ENCODE data around the gene HNRNPUL1. TPM values are rescaled to one million over a fixed set of nuclear protein-coding genes. Genes with fewer than 3 reads are reported as not detected.

Gene HNRNPUL1
- total RNA-seq, 1 donor from 2014 or later: 132 TPM

GRCh38 chr19:41350735-41351338, 86.7 kb downstream of the HNRNPUL1 start:
- H3K4me3 ChIP-seq (ENCODE audit: low read depth, low read length): peak overlapping the region; percentile 58
- DNase-seq (ENCODE audit: low read depth): no peak
- no peak for TF ChIP-seq CTCF (IDR thresholded peaks at IDR 0.05; ENCODE audit: insufficient read depth, low read length, poor library complexity, severe bottlenecking)
- H3K36me3 ChIP-seq (ENCODE audit: control insufficient read depth, insufficient read depth, low read length): peaks cover 2% of the 10 kb centered on the region
- H3K27me3 ChIP-seq (ENCODE audit: control insufficient read depth, insufficient read depth, low read length): no peaks in the 10 kb centered on the region

- H3K4me3 ChIP-seq (ENCODE audit: low read depth, low read length): peak overlapping the region; percentile 58
- no peaks in the 10 kb centered on the region for H3K27me3 ChIP-seq (ENCODE audit: control insufficient read depth, insufficient read depth, low read length)
- peaks cover 2% of the 10 kb centered on the region for H3K36me3 ChIP-seq (ENCODE audit: control insufficient read depth, insufficient read depth, low read length)
- DNase-seq (ENCODE audit: low read depth): no peak
- TF ChIP-seq CTCF (IDR thresholded peaks at IDR 0.05; ENCODE audit: insufficient read depth, low read length, poor library complexity, severe bottlenecking): no peak
These were observed 87.4 kb downstream of the HNRNPUL1 start for GRCh38 chr19:41351339-41352245.

GRCh38 chr19:41352279-41352608, 88.1 kb downstream of the HNRNPUL1 start:
- Histone ChIP-seq H3K36me3 (ENCODE audit: control insufficient read depth, insufficient read depth, low read length) (peaks cover 2% of the 10 kb centered on the region), H3K4me3 (ENCODE audit: low read depth, low read length) (peak overlapping the region; percentile 58), H3K27me3 (ENCODE audit: control insufficient read depth, insufficient read depth, low read length) (no peaks in the 10 kb centered on the region)
- TF ChIP-seq CTCF (IDR thresholded peaks at IDR 0.05; ENCODE audit: insufficient read depth, low read length, poor library complexity, severe bottlenecking): no peak
- no peak for DNase-seq (ENCODE audit: low read depth)

- peak; percentile 85 for TF ChIP-seq CTCF (IDR thresholded peaks at IDR 0.05; ENCODE audit: insufficient read depth, low read length, poor library complexity, severe bottlenecking)
- no peak for DNase-seq (ENCODE audit: low read depth)
- Histone ChIP-seq H3K36me3 (ENCODE audit: control insufficient read depth, insufficient read depth, low read length) (peaks cover 2% of the 10 kb centered on the region), H3K4me3 (ENCODE audit: low read depth, low read length) (peak overlapping the region; percentile 58), H3K27me3 (ENCODE audit: control insufficient read depth, insufficient read depth, low read length) (no peaks in the 10 kb centered on the region)
These were observed 88.7 kb downstream of the HNRNPUL1 start for GRCh38 chr19:41352609-41353465.

GRCh38 chr19:41353466-41354342, 89.5 kb downstream of the HNRNPUL1 start, which contains the start of gene TGFB1:
Gene TGFB1, minus strand, starts transcription at chr19:41353922. Its CDS starts 878 bp downstream, at chr19:41353044.
- Histone ChIP-seq H3K27me3 (ENCODE audit: control insufficient read depth, insufficient read depth, low read length) (no peaks in the 10 kb centered on the region), H3K4me3 (ENCODE audit: low read depth, low read length) (peak within 1 kb of the TSS; percentile 58), H3K36me3 (ENCODE audit: control insufficient read depth, insufficient read depth, low read length) (no peaks in the 10 kb centered on the region)
- peak; percentile 94 for TF ChIP-seq CTCF (IDR thresholded peaks at IDR 0.05; ENCODE audit: insufficient read depth, low read length, poor library complexity, severe bottlenecking)
- no peak for DNase-seq (ENCODE audit: low read depth)

All from kidney epithelial cell (primary cell).